Stomach (tissue), 4 donors: ENCODE data around the gene OR52E4.

Experiments used
- EP300 ChIP-seq: sonication (generic); formaldehyde crosslinking; IDR thresholded peaks from one replicate; pipeline ENCODE4 v1.6.1; 2017; ENCODE audit warnings: antibody characterized with exemption
- POLR2A ChIP-seq, 4 donors: fragments of 450-650 bp; IDR thresholded peaks; one replicate each; pipeline ENCODE4 v1.6.1; 2016; ENCODE audit warnings: antibody characterized with exemption in 4 of 4, control low read depth in 2 of 4, mild to moderate bottlenecking in 1 of 4, moderate library complexity in 1 of 4
- POLR2AphosphoS5 ChIP-seq, 3 donors: sonication (generic); formaldehyde crosslinking; IDR thresholded peaks; one replicate each; pipeline ENCODE4 v1.6.1; 2016; ENCODE audit warnings: antibody characterized with exemption in 3 of 3
- TF ChIP-seq, protein P1 (sequence below), 7 experiments: fragments of 450-650 bp in 4 of 7; fragments of 200-600 bp in 3 of 7; sonication (generic) in 3 of 7; IDR thresholded peaks; one replicate each; pipeline ENCODE4 v1.5.1; 2016 to 2019; ENCODE audit warnings: antibody characterized with exemption in 7 of 7, control low read depth in 2 of 7, mild to moderate bottlenecking in 1 of 7

DNA sequence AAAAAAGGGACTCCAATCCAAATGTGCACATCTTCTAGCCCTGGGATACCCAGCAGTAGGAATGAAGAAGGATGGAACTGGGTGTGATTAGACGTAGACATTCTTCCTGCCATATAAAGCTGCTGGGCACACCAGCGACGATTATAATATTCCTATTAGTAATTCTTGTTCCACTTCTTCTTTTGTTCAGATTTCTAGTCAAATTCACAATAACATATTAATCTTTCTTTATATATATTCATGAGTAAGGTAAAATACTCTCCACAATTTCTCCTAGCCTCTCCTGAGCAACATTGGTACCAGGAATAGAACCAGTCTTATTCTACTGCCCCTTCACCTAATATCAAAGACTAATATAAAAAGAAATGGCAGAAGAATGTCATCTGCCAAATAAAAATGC is 22.8 kb upstream of the OR52E4 start, which contains the start of gene OR52E8:
- TF ChIP-seq POLR2A (IDR thresholded peaks at IDR 0.05) (no peak), EP300 (no peak), POLR2AphosphoS5 (IDR thresholded peaks at IDR 0.05) (no peak)
- TF ChIP-seq, protein P1, sequence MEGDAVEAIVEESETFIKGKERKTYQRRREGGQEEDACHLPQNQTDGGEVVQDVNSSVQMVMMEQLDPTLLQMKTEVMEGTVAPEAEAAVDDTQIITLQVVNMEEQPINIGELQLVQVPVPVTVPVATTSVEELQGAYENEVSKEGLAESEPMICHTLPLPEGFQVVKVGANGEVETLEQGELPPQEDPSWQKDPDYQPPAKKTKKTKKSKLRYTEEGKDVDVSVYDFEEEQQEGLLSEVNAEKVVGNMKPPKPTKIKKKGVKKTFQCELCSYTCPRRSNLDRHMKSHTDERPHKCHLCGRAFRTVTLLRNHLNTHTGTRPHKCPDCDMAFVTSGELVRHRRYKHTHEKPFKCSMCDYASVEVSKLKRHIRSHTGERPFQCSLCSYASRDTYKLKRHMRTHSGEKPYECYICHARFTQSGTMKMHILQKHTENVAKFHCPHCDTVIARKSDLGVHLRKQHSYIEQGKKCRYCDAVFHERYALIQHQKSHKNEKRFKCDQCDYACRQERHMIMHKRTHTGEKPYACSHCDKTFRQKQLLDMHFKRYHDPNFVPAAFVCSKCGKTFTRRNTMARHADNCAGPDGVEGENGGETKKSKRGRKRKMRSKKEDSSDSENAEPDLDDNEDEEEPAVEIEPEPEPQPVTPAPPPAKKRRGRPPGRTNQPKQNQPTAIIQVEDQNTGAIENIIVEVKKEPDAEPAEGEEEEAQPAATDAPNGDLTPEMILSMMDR (IDR thresholded peaks at IDR 0.05), result no peak
